OCI-LY7 (cell line): ENCODE data around the gene SSU72.

Source experiments
- EZH2phosphoT487 ChIP-seq: fragments of 200-600 bp; sonication (generic); IDR thresholded peaks from 2 replicates; pipeline ENCODE4 v1.6.1; 2018; ENCODE audit warnings: low read depth, borderline replicate concordance, mild to moderate bottlenecking, mixed run types, antibody characterized with exemption, low read length, moderate library complexity, mixed read lengths
- TF ChIP-seq, protein P1 (sequence below): fragments of 200-600 bp; sonication (generic); conservative IDR thresholded peaks from 2 replicates; pipeline ENCODE4 v1.5.1; 2014; ENCODE audit warnings: mild to moderate bottlenecking, antibody characterized with exemption, low read length, moderate library complexity, mixed read lengths

DNA sequence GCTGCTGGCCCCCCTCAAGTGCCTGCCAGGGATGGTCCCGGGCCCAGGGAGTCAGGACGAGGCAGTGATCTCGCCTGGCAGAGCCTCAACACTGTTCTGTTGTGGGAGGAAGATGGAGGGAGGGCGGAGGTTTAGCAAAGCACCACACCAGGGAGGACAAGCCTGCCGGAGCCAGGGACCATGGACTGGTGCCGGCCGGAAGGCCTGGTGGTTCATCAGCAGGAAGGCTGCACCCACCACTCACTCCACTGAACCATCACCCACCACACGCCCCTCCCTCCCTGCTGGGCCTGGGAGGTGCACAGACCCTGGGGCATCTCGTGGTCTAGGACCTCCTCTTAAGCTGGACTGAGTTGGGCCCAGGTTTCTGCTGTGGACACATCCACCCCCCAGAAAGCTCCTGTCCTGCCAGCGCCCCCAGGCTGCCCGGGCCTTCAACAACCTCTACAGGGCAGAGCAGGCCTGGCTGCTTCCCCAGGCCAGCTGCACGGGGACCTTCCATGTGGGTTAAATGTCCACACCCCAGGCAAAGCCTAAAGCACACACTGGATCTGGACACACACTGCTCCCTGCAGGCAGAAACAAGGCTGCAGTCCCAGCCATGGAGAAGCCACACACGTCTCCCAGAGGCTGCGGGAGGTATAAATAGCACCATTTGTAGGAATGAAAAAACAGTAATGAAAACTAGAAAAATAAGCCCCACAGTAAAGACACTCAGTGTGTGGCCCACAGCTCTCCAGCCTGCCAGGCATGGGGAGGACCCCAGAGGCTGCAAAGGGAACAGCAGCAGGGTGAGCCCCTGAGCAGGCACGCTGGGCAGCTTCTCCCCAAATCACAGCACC is 23.9 kb downstream of the SSU72 start:
- TF ChIP-seq, protein P1, sequence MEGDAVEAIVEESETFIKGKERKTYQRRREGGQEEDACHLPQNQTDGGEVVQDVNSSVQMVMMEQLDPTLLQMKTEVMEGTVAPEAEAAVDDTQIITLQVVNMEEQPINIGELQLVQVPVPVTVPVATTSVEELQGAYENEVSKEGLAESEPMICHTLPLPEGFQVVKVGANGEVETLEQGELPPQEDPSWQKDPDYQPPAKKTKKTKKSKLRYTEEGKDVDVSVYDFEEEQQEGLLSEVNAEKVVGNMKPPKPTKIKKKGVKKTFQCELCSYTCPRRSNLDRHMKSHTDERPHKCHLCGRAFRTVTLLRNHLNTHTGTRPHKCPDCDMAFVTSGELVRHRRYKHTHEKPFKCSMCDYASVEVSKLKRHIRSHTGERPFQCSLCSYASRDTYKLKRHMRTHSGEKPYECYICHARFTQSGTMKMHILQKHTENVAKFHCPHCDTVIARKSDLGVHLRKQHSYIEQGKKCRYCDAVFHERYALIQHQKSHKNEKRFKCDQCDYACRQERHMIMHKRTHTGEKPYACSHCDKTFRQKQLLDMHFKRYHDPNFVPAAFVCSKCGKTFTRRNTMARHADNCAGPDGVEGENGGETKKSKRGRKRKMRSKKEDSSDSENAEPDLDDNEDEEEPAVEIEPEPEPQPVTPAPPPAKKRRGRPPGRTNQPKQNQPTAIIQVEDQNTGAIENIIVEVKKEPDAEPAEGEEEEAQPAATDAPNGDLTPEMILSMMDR, result peak; percentile 55; the same call in 1 of the 2 replicates
- no peak for TF ChIP-seq EZH2phosphoT487
